Amygdala (tissue), 56 donors: ENCODE measurements around the gene PPP1R12A.
"Not testable (repeated sequence)": the region's sequence is repeated elsewhere in the genome, so short reads cannot be mapped to it uniquely, and the experiment has no call there.

Experiments used
- DNase-seq, 56 donors: peaks; one replicate each; lab custom pipeline; 2025; lab: John Stamatoyannopoulos, UW

Gene PPP1R12A

DNA sequence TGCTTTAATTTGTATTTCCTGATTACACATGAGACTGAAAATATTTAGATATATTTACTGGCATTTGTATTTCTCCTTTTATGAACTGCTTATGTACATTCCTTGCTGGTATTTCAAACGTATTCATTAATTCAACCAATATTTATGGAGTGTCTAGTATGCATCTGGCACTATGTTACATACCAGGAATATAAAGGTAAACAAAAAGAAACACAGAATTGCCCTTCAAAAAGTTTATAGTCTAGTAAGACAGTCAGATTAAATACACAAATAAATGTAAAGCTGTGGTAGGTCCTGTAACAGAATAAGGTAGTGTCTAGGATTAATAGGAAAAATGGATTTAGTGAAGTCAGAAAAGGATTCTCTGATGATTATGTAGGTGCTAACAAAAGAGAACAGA is 87.5 kb downstream of the PPP1R12A start:
- DNase-seq, result no peak

DNA sequence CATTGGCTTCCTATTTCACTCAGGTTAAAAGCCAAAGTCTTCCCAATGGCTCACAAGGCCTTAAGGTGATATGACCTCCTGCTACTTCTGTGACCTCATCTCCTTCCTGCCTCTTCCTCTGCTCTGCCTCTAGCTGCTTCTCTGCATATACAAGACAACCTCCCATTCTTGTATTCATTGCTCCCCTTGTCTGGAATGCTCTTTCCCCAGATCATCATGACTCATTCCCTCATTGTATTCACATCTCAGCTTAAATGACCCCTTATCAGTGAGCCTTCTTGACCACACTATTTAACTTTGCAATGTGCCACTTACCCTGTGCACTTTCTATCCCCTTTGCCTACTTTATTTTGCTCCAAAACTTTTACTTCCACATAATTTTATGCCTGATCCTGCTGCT is 90.2 kb downstream of the PPP1R12A start:
- DNase-seq, result no peak

DNA sequence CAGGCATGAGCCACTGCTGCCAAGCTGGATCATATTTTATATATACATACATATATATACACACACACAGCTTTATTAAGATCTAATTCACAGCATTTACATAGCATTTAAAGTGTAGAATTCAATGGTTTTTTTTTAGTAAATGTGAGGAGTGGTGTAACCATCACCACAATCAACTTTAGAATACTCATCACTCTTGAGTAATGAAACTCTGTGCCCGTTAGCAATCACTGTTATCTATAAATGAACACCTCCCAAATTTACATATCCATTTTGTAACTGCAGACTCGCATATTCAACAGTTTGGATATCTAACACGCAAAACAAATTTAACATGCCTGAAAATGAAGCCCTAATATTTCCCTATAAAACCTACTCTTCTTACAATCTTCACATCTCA is 90.9 kb downstream of the PPP1R12A start:
- DNase-seq, result no peak

DNA sequence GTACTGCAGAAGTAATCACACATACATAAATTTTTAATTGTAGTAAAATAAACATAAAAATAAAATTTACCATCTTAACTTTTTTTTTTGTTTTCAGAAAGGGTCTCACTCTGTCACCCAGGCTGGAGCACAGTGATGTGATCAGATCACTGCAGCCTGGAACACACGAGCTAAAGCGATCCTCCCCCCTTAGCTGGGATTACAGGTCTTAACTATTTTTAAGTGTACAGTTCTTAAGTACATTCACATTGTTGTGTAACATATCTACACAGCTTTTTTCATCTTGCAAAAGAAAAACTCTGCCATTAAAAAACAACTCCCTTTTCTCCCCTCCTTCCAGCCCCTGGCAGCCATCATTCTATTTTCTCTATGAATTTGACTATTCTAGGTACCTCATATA is 92.3 kb downstream of the PPP1R12A start:
- DNase-seq, result no peak

DNA sequence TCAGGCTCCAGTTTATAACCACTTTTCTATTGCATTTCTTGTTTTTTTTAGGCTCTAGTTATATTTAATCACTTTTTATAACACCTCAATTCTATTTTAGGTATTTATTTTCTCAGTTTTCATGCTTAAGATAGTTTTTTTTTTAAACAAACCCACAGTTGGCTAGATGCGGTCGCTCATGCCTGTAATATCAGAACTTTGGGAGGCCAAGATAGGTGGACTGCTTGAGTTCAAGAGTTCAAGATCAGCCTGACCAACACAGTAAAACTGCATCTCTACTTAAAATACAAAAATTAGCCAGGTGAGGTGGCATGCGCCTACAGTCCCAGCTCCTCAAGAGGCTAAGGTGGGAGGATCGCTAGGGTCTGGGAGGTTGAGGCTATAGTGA is 93.0 kb downstream of the PPP1R12A start:
- no peak for DNase-seq

DNA sequence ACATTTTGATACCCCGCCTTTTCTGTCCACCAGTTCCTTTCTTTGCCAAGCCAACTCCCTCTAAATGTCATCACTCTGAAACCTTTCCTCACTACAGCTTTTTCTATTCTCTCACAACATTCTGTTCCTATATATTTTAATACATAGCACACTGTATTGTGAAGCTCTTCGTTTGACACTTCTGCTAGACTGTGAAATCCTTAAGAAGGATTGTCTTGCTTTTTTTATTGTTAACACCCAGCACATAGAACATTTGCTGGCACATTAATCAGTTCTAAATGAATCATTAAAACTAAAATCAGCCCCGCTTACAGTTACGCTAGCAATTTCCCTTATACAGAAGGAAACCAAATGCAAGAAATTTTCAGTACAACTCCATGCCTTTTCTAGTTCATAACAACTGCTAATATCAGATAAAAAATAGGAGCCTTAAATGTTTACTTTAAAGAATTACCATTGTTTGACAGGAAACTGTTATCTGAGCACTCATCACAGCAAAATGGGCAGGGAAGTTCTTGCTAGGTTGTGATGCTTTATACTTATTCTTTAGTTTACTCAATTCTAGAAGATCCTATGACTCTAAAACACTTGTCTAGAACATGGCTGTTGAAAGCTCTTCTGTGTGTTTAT is 93.5 kb downstream of the PPP1R12A start:
- DNase-seq, result no peak

DNA sequence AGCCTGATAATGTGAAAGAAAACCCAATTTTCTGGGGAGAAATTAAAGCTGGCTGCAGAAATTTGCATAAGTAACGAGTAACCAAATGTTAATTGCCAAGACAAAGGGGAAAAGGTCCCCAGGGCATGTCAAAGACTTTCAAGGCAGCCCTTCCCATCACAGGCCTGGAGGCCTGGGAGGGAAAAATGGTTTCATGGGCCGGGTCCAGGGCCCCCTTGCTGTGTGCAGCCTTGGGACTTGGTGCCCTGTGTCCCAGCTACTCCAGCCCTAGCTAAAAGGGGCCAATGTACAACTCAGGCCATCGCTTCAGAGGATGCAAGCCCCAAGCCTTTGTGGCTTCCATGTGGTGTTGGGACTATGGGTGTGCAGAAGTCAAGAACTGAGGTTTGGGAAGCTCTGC is 96.5 kb downstream of the PPP1R12A start:
- DNase-seq, result no peak

DNA sequence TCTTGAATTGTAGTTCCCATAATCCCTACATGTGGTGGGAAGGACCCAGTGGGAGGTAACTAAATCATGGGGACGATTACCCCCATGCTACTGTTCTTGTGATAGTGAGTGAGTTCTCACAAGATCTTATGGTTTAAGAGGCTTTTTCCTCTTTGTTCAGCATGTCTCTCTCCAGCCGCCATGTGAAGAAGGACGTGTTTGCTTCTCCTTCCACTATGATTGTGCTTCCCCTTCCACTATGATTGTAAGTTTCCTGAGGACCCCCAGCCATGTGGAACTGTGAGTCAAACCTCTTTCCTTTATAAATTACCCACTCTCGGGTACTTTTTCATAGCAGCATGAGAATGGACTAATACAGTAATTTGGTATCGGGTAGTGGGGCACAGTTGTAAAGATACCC is 97.3 kb downstream of the PPP1R12A start:
- no peak for DNase-seq

DNA sequence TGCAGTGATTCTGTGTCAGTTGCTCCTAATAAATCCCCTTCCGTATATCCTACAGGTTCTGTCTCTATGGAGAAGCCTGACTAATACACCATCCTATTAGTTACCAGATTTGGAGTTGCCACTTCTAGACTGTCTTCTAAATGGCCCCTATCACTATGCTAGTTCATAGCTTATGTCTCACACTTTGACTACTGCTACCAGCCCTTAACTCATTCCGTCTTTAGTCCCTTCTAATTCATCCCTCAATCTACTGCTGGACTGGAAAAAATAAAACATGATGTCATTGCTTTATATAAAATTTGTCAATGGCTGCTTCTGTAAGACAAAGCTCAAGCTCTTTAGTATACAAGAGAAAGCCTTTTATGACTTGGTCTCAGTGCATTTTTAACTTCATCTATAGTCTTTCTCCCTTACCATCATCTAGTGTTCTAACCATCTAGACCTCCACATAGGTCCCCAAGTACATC is 99.5 kb downstream of the PPP1R12A start:
- DNase-seq, result no peak

DNA sequence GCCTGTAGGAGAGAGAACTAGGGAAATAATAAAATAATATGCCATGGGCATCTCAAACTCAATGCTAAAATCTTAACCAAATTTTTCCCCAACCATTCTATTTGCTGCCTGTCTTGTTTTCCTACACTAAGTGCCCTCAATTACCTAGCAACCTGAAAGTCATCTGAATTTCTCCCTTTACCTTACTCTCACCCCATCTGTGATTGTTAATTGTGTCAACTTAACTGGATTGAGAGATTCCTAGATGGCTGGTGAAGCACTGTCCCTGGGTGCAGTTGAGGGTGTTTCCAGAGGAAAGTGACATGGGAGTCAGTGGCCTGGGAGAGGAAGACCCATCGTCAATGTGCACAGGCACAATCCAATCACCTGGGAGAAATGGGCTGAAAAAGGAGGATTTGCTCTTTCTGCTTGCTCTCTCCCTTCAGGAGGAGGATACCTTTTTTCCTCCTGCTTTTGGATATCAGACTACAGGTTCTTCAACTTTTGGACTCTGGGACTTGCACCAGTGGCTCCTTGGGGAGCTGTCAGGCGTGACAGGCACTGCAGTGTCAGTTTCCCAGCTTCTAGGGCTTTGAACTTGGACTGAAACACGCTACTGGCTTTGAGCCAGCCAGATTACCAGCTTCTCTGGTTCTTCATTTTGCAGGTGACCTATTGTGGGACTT is 100.1 kb downstream of the PPP1R12A start:
- DNase-seq, result no peak

DNA sequence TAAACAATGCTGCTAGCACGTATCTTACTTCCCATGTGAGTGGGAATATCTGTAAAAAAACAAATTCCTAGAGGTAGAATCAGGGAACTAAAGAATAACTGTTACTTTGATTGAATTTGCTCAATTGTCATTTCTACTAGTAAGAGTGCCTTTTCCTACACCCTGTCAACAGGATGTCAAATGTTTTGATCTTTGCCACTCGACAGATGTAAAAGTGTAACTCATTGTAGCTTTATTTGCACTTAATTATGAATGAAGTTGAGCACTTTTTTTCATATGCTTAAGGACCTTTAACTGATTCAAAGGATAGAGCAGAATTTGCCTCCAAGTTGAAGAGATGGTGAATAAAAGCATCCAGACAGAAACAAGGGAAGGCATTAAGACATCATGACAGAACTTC is 104.5 kb downstream of the PPP1R12A start:
- DNase-seq, result no peak

DNA sequence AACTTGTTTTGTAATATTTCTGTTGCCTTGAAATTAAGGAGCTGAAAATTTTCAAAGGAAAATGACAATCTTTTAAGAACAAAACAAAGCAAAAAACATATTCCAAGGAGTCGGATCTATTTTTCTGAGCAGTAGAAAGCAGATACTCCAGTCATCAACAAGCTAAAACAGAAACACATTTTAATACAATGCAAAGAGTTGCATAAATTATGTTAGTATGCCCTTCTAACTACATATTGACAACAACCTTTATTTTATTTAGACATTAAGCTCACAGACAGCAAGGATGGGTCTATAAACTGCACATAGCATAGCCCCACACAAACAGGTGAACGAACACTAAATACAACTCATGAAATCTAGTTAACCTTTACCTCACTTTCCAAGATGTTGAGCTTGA is 106.0 kb downstream of the PPP1R12A start:
- no peak for DNase-seq

DNA sequence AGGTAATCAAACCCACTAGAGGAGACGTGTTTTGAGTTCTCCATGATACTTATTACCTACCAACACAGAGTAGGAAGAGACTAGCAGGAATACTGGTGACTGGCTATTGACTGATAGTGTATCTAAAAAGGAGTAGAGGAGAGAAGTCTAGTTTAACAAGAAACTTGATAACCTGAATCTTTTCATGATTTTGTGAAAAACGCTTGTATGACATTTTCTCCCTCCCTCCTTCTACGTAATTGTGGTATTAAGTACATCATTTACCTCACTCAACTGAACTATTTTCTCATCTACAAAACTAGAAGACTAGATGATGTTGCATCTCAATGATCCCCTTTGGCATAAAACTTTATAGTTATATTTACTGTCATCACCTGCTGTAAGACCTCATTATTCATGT is 107.4 kb downstream of the PPP1R12A start:
- DNase-seq, result no peak

DNA sequence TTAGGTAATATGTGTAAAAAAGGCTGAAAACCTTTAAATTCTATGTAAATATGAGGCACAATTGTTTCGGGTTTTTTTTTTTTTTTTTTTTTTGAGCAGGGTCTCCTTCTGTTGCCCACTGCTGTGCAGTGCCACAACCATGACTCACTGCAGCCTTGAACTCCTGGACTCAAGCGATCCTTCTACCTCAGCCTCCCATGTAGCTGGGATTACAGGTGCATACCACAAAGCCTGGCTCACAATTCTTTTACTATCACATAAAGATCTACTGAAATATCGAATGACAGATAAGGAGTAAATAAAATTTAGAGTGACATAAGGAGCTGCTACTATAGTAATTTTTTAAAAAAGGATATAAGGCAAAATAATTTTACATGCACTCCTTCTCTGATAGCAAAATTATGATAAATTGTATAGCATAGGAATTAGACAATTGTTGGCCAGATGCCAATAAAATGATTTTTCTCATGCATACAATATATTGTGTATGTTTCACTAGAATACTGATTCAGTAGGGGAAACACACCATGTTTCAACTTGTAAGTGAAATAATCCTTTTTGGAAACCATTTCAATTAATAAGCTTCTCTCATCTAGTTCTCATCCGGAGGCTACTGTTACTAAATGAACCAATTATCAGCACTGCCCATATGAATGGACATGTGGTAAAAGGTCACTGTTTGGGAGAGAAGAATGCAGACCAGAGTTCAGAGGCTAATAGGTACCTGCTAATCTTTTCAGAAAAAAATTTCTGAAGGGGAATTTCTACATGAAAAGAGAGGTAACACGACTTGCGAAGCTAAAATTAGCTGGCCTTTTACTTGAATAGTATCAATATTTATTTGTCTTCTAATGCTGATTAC is 108.4 kb downstream of the PPP1R12A start:
- no peak for DNase-seq

DNA sequence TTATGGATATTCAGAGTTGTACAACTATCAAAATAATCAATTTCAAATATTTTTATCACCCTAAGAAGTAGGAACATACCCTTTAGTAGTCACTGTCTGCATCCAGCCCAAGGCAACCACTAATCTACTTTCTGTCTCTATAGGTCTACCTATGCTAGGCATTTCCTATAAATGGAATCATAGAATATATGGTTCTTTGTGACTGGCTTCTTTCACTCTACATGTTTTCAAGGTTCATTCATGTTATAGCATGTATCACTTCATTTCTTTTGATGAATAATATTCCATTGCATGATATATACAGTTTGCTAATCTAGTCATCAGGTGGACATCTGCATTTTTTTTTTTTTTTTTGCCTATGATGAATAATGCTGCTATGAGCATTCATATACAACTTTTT is 112.4 kb downstream of the PPP1R12A start:
- DNase-seq, result no peak

DNA sequence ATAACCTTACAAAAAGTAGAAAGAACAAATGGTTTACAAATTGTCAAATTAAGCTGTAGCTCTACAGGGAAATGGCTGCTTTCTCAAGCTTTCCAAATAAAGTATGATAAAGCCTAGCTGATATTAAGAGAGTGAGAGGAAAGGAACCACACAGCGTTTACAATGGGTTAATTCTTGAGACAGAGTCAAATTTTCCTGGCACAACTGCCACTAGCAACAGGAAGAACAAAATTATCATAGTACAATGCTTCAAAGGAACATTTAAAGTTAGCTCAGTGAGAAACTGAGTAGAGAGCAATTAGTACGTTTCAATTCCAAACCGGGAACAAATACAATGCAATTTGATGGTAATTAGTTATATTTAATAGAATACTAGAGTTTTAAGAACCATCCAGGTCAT is 116.0 kb downstream of the PPP1R12A start:
- no peak for DNase-seq

DNA sequence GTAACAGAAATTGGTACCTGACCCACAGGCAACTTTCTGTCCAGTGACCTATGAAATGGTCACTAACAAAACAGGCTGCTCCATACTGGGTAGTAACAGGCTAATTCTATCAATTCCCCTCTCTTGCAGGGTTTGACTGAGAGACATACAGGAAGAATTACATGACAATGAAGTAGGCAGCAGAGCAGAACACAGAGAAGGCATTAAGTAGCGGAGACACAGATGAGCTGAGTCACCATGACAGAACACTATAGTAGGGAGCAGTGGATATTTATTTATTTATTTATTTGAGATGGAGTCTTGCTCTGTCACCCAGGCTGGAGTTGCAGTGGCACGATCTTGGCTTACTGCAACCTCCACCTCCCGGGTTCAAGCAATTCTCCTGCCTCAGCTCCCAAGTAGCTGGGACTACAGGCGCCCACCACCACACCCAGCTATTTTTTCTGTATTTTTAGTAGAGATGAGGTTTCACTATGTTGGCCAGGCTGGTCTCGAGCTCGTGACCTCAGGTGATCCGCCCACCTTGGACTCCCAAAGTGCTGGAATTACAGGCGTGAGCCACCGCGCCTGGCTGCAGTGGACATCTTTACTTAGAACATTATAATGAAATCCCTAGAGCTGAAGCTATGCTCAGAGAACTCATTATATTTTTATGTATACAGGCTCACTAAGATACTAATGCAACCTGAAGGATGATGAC is 150.4 kb downstream of the PPP1R12A start:
- not testable (repeated sequence) for DNase-seq

DNA sequence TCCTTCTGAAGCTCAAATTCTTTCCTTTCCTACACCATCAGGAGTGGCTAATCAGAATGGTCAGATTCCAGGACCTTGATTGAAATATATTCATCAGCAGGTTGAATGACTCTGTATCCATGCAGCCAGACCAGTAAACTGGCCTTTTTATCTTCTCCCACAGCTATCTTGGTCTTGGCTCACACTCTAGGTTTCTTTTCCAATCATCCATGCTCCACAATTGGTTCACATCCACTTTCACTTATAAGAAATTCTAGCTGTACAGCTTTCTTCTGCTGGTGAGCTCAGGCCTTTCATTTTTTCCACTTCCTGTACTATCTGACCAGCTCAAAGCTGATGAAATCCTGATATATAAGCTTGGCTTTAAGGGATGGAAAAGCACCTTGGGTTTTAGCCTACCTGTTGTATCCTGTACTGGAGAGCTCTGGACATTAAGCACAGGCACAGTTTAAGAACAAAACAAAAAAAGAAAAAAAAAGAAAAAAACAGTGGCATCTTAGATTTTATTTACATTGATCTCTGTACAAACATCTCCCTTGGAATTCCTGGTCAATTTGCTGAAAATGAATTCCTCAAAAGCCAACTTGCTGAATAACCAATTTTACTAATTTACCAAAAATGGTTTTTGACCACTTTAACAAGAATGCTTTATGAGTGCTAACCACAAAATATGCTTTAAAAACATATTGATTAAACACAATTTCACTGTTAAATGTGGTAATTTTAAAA is 152.6 kb downstream of the PPP1R12A start:
- DNase-seq, result no peak

DNA sequence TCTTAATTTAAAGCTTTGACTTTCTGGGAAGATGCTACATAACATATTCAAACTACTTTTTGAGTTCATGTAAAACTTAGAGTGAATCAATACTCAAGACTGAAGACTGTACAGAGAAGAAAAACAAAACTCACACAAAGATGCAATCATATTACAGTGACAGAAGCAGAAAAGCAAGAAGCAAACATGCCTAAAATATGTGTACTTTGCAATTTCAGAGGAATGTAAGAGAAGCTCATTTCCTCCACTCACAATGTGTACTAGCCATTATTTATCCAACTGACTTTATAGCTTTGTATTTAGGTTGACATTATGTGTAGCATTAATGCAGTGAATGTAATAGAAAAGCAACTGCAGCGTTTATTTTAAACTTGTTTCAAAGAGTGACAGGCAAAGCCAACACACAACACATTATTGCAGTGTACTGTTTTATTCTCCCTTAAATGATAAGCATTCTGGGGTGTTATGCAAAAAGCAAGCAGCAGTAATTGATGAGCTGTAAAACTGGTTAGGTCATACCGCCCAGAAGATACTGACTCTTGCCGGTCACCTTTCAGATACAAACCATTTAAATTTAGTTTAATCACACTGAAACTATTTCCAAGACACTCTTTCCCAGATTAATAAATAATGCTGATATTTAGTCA is 156.0 kb downstream of the PPP1R12A start:
- no peak for DNase-seq

DNA sequence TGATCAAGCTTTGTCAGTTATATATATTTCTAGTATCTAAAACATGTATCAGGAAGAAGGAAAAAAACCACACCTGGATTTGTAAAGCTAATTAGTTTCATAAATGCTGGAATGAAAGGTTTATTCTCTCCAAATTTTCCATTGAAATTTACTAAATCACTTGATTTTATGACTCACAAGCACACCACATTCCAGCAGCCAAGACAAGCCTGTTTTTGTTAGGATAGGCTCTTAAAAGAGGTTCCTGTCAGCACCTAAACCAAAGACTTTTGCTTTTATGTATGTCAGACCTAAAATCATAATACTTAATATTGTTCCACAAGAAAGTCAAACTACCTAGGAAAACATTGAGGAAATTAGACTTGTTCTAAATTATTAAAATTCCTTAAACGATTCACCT is 158.8 kb downstream of the PPP1R12A start:
- no peak for DNase-seq
